Lower leg skin (tissue), 3 donors: ENCODE measurements around the gene SLC8A1.

ENCODE experiments used
- POLR2A ChIP-seq, 2 donors: fragments of 450-650 bp; IDR thresholded peaks; one replicate each; pipeline ENCODE4 v1.6.1; 2016 to 2017; ENCODE audit warnings: antibody characterized with exemption in 2 of 2, mild to moderate bottlenecking in 1 of 2, moderate library complexity in 1 of 2
- TF ChIP-seq, protein P1 (sequence below), 3 donors: fragments of 450-650 bp; IDR thresholded peaks; one replicate each; pipeline ENCODE4 v1.5.1; 2016; ENCODE audit warnings: antibody characterized with exemption in 3 of 3, mild to moderate bottlenecking in 3 of 3, moderate library complexity in 2 of 3

DNA sequence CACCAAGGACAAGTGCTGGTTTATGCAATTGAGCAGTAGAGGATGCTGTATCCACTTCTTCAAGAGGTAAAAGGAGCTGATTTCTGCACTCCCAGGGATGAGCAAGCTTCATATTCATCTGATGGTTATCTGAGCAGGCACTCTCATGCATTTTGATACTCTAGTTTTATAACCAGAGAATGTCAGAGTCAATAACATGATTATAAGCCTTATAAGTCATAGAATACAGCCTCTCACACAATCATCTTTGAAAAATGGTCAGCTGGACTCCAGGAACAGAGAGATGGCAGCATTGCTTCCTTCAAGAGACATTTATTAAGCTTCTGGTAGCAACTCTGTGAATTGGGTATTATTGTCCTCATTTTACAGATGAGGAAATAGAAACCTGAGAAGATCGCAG lies 167.1 kb downstream of the SLC8A1 start:
- no peak for TF ChIP-seq POLR2A (IDR thresholded peaks at IDR 0.05)
- TF ChIP-seq, protein P1, sequence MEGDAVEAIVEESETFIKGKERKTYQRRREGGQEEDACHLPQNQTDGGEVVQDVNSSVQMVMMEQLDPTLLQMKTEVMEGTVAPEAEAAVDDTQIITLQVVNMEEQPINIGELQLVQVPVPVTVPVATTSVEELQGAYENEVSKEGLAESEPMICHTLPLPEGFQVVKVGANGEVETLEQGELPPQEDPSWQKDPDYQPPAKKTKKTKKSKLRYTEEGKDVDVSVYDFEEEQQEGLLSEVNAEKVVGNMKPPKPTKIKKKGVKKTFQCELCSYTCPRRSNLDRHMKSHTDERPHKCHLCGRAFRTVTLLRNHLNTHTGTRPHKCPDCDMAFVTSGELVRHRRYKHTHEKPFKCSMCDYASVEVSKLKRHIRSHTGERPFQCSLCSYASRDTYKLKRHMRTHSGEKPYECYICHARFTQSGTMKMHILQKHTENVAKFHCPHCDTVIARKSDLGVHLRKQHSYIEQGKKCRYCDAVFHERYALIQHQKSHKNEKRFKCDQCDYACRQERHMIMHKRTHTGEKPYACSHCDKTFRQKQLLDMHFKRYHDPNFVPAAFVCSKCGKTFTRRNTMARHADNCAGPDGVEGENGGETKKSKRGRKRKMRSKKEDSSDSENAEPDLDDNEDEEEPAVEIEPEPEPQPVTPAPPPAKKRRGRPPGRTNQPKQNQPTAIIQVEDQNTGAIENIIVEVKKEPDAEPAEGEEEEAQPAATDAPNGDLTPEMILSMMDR (IDR thresholded peaks at IDR 0.05), result no peak
